ENCODE data around the gene ELAVL2.

ELAVL2 gene

DNA sequence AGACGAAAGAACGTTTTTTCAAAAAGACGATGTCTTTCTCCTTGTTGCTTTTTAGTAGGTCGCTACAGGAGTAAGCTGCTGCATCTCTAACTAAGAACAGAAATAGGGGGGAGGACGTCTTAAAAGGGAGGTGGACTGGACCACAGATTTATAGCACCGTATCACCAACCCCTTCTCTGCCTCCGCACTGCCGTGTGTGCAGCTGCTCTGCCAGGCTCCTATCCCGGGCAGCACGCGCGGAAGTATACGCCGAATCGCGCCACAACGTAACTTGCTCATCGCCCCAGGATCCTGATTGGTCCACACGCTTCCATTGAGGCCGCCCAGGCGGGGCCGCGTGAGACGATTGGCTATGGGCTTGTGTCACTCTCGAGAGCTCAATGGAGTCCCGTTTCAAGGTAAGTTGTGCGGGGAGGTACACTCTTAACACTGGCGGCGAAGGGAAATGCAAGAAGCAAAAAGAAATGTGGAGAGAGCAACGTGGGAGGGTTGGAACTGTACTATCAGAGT, at the start of gene ELAVL2:
TSS of gene ELAVL2 (minus strand) at position 121 of the 510 bp plus-strand sequence. CDS start 64,006 bp downstream, outside the sequence.
- DNase-seq (ENCODE audit: low spot score), result no peak

GRCh38 chr9:23858234-23858633, 32.2 kb upstream of the ELAVL2 start:
- no peak for DNase-seq (ENCODE audit: low spot score)

DNA sequence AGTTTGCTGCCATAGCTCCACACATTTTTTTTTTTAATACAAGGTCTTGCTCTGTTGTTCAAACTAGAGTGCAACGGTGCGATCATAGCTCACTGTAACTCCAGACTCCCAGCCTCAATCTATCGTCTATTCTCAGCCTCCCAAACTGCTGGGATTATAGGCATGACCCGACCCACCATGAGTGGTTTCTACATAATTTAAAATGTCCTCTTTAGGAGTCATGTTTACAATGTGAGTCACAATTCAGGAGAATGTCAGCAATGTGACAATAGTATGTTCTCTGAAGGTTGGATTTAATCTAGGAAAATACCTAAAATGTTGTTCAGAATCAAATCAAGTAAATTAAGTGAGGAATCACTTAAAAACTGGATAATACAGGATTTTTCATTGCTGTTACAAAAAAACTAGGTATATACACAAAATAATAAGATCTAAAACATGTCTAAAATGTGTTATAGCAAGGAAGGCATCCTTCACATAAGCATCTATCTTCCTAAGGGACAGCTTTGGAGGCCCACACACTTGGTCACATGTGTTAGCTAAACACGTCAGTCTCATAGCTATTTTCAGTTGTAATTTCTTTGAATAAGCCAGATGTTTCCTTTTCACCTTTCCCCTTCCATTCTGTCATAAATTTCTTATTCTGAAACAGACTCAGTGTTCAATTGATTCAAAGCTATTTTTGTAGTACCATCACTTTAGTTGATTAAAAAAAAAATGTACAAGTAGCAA, 30.0 kb upstream of the ELAVL2 start:
- no peak for DNase-seq (ENCODE audit: low spot score)

DNA sequence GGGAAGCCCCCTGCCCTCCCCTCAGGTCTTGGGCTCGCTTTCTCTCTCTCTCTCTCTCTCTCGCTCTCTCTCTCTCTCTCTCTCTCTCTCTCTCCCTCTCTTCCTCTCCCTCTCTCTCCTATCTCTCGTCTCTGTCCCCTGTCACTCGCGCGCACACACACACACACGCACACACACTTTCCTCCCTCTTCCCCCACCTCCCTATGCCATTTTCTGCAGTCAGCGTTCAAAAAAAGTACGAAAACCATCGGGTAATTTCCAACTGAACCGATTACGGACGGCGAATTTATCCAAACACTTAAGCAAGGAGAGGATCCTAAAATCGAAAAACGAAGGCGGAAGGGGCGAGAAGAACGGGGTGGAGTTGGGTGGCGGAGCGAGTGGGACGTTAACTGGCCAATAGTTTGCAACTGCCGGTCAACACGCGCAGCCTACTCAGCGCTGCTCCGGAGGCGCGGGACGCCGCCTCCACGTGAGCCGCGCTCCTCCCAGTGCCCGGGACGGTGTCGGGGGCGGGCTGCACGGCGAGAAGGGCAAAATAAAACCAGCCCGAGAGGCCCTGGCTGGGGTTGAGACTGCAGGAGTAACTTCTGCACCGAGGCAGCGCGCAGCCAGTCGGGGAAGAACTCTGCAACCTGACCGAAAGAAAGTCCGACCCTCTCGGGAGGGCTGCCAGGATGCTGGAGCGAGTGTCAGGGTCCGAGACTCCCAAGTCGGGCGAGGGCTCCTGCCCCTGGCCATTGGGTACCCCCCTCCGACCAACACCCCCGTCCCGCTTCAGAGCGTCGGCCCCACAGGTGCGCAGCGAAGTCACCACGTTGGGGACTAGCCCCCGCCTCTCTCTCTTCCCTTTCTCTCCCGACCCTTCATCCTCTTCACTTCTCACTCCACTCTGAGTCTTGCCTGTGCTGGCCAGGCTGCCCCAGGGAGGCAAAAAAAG, 24.9 kb upstream of the ELAVL2 start:
- no peak for DNase-seq (ENCODE audit: low spot score)

- DNase-seq (ENCODE audit: low spot score), result no peak
Observed at GRCh38 chr9:23850242-23850689, 24.2 kb upstream of the ELAVL2 start.

- no peak for DNase-seq (ENCODE audit: low spot score)
Observed at GRCh38 chr9:23849379-23850035, 23.5 kb upstream of the ELAVL2 start.

DNA sequence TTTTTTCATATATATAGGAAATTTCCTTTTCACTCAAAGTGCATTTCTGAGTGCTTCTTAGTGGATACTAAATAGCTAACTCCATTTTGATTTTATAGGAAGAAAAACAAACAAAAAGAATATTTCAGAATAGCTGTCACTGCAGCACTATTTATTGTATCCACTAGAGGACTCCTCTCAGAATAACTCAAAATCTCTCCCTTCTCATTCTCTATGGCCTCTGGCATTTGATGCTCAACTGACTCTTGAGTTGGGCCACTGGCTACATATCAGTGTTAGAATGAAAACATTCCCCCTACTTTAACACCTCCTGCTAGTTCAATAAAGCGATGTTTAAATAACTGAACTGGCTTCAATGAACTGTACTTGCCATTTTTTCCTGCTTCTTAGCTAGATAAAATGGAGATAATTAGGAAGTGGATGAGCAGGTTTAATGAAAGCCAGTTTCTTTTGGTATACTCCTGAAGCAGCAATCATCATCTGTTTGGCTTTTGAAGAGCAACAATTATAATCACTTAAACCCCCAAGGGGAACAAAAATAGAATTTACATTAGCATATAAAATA, 16.6 kb upstream of the ELAVL2 start:
- DNase-seq (ENCODE audit: low spot score), result no peak

DNA sequence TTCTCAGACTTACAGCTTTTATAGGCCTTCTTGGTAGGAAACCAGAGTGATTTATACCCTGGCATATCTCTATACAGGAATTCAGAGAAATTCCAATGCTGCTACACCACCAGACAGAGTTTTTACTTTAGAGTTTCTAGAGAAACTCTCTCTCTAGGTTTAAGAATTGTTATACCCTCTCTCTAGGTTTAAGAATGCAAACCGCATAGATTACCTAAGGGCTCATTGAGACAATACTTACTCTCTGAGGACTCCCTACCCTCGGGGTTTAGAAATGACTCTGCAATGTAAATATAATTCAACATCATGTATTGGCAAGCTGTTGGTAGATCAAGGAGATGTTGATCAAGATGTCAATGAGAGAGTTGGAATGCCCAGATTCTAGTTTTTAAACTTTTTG, 15.3 kb upstream of the ELAVL2 start:
- no peak for DNase-seq (ENCODE audit: low spot score)

DNA sequence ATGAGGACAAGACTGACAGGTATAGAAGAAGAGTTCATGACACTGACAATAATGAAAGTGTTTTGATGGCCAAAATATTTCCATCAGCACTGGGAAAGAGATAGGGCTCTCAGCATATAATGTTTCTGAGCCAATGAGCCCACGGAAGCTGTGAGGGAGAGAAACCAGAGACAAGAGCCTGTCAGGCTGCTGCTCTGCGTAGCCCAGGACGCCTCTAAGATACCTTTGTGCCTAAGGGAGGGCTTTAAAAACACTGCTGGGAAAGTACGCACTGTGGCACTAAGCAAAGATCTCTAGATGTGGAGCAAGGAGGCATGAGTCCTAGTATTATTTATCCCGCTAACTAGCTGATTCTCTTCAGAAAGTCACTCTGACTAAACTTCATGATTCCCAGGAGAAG, 11.0 kb upstream of the ELAVL2 start:
- DNase-seq (ENCODE audit: low spot score), result no peak

DNA sequence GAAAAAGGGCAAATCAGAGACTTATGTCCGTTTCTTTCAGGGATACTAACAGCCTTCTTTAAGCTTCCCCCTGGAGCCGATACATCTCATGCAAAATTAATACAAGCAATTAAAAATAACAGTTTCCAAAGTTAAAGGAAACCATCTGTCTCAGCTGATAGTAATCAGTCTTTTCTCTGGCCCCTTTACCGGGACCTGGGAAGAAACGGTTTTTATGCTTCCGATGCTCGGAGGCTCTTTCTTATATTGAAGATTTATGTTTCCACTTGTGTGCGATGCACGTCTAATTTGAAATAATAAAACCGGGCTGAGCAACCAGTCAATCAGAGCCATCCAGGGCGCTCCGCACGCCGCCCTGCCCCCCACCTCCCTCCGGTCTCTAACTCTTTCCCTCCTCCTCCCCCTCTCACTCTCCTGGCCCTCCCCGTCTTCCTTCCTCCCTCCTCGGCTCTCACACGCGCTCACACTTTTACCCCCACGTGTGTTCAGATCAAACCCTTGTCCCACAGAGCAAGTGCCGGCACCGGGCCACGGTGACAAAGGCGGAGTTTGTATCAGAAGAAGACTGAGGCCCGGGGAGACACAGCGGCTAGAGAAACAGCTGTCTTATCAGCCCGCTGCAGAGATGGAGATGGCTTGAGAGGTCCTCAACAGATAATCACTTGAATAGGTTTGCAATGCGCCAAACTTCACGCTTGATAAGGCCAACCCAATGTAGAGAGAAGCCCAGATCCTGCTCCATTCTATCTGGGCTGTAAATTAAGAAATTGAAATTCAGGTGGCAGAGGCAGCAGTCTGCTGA, 5.1 kb upstream of the ELAVL2 start:
- no peak for DNase-seq (ENCODE audit: low spot score)

DNA sequence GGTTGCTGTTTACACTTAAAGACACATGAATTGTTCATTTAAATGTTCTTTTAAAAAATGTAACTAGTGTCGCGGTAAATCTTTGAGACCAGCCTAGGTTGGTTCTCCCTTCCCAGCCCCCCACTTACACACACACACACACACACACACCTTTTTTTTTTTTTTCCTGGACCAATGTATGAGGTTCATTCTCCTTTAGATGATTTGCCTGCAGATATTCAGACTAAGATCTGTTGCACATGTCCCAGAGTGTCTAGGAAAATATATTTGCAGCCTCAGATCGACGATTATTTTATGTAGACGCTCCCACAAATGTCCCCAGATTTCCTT, 4.4 kb upstream of the ELAVL2 start:
- DNase-seq (ENCODE audit: low spot score), result no peak

DNA sequence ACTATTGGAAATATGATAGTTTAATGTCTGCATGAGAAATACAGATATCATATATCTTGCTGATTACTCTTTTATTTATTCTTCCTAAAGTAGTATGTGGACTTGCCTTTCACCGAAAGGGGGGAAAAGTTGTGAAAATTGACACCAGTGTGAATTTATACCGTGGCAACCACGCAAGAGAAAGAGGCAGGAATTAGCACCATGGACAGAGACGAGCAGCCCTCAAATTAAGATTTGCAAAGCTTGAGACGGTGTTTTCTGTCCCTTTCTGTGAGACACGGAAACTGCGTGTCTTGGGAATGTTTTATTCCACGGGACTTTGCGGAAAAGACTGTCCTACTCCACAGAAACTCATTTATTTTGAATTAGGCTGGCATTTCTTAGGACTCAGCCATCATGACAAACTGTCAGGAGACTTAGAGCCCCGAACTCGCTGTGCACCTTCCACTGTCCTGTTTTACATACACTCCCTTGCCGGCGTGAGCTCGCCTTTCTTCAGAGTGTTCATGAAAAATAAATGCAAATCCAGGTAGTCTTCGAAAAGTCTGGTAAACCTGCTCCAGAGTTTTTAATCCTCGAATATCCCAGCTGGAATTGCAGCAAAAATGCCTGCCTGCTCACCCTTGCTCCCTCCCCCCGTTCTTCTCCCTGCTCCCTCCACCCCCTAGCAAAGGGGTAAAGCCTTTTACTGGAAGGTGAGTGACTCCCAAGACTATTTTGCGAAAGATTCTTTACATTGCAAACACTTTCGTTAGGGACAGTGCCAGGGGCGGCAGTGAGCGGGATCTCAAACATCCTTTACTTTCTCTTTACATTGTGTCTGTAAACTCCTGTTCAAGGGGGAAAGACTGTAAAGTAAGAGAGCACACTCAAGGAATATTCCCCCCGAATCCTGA, 3.8 kb upstream of the ELAVL2 start:
- no peak for DNase-seq (ENCODE audit: low spot score)

GRCh38 chr9:23825700-23826099, 340 bp downstream of the ELAVL2 start:
- DNase-seq (ENCODE audit: low spot score), result no peak

- no peak for DNase-seq (ENCODE audit: low spot score)
Observed at GRCh38 chr9:23824830-23825591, 1.0 kb downstream of the ELAVL2 start.

GRCh38 chr9:23823986-23824829, 1.8 kb downstream of the ELAVL2 start:
- DNase-seq (ENCODE audit: low spot score), result no peak

DNA sequence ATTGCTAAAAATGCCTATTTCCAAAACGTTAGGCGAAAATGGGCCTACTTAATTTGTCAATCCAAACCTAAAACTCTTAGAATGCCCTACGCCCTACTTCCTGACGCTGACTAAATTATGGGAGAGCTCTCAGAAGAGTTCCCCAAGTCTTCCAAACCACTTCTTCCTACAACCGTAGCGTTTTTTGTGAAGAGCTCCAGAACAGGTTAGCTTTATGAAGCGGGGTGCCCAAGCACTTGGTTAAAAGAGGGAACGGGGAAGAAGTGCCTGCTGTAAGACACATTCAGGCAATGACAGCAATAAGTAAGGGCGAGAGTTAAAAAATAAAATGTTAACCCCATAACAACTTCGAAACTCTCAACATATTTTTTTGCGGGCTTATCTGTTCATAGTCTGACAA, 2.8 kb downstream of the ELAVL2 start:
- no peak for DNase-seq (ENCODE audit: low spot score)

DNA sequence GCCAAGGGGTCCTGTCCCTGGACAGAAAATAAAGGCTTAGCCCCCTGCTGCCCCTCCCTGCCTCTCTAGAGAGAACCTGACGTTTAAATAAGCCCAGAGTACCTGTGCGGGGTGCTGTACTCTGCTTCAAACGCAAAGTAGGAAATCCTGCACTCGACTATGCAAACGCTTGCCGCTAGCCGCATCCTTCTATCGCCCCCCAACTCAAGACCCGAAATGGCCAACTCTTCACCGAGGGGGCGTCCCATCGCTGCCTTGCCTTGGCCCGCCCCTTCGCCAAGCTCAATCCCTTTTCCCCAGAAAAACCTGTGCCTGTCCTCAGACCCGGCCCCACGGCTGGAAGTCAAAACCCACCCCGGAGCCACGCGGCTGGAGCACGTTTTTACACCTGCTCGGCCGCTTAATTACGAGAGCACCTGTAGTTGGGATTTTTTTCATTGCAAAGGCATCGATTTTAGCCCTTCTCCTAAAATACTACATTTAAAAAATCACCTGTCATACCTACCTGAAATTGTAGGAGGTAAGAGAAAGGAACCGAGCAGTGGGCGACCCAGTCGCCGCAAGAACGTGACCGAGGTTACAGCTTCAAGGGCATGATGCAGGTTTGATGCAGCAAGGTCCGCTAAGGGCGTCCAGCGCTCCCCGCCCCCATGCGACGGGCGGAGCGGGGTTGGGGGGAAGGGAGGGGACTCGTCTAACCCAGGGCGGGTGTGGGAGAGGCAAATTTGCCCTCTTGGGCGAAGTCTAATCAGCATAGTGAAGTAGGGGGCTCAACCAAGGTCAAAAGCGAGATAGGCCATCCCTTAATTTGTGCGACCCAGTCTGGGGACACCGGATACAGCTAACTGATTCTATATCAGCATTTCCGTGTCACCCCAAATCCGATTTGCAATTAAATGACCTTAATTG, 3.5 kb downstream of the ELAVL2 start:
- DNase-seq (ENCODE audit: low spot score), result no peak
